ENCODE data around the gene G6PC2.

DNA sequence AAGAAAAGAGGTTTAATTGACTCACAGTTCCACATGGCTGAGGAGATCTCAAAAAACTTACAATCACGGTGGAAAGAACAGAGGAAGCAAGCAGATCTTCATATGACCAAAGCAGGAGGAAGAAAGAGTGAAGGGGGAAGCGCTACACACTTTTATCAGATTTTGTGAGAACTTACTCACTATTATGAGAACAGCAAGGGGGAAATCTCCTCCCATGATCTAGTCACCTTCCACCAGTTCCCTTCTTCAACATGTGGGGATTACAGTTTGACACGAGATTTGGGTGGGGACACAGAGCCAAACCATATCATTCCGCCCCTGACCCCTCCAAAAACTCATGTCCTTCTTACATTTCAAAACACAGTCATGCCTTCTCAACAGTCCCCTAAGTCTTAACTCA is 54.2 kb downstream of the G6PC2 start:
- TF ChIP-seq EZH2 (IDR thresholded peaks at IDR 0.05; ENCODE audit: borderline replicate concordance, insufficient read depth, low read depth, low read length, poor library complexity, severe bottlenecking): no peak
- TF ChIP-seq, protein P1, sequence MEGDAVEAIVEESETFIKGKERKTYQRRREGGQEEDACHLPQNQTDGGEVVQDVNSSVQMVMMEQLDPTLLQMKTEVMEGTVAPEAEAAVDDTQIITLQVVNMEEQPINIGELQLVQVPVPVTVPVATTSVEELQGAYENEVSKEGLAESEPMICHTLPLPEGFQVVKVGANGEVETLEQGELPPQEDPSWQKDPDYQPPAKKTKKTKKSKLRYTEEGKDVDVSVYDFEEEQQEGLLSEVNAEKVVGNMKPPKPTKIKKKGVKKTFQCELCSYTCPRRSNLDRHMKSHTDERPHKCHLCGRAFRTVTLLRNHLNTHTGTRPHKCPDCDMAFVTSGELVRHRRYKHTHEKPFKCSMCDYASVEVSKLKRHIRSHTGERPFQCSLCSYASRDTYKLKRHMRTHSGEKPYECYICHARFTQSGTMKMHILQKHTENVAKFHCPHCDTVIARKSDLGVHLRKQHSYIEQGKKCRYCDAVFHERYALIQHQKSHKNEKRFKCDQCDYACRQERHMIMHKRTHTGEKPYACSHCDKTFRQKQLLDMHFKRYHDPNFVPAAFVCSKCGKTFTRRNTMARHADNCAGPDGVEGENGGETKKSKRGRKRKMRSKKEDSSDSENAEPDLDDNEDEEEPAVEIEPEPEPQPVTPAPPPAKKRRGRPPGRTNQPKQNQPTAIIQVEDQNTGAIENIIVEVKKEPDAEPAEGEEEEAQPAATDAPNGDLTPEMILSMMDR (IDR thresholded peaks at IDR 0.05): no peak
